H1 (cell line): ENCODE results near the gene MNX1. TPM values are rescaled to one million over a fixed set of nuclear protein-coding genes. Genes with fewer than 3 reads are reported as not detected.

Source experiments
- CTCF ChIA-PET: fragments of 300-600 bp; sonication (Branson Sonifier 250); formaldehyde crosslinking; loops from one replicate; lab custom pipeline; 2021; ENCODE audit not compliant: partially characterized antibody; lab: Charles Lee
- POLR2A ChIA-PET: fragments of 300-600 bp; sonication (Branson Sonifier 250); formaldehyde crosslinking; loops from one replicate; lab custom pipeline; 2021; ENCODE audit warnings: inconsistent platforms; ENCODE audit not compliant: partially characterized antibody; lab: Charles Lee
- DNase-seq, 2 experiments: peaks; one replicate each; pipeline versions ENCODE4 v3.0.0 to v3.0.0-alpha.2; 2010 to 2022; ENCODE audit warnings: low spot score in 2 of 2, low read depth in 1 of 2, mixed read lengths in 1 of 2
- FAIRE-seq: peaks from 2 replicates; lab custom pipeline; 2011; peaks lifted over from hg19 to GRCh38; lab: Jason Lieb, UNC
- H2AFZ ChIP-seq: 2 replicates; pipeline ENCODE4 v1.8.1; 2012; ENCODE audit warnings: low read length, inconsistent platforms
- H2AK5ac ChIP-seq: 2 replicates; pipeline ENCODE4 v1.6.1; 2013; ENCODE audit warnings: low read depth, low read length
- H2BK120ac ChIP-seq: replicated peaks from 2 replicates; pipeline ENCODE3; 2013; ENCODE audit warnings: low read depth, low read length, inconsistent platforms
- H2BK12ac ChIP-seq: 2 replicates; pipeline ENCODE4 v1.6.1; 2013; ENCODE audit warnings: low read depth, low read length
- H2BK15ac ChIP-seq: 2 replicates; pipeline ENCODE4 v1.6.1; 2013; ENCODE audit warnings: low read length
- H2BK20ac ChIP-seq: 2 replicates; pipeline ENCODE4 v1.6.1; 2013; ENCODE audit warnings: low read length
- H2BK5ac ChIP-seq: 2 replicates; pipeline ENCODE4 v1.6.1; 2013; ENCODE audit warnings: low read depth, low read length
- H3K14ac ChIP-seq: 2 replicates; pipeline ENCODE4 v1.6.1; 2013; ENCODE audit warnings: inconsistent platforms; ENCODE audit not compliant: insufficient read length
- H3K18ac ChIP-seq: 2 replicates; pipeline ENCODE4 v1.6.1; 2013; ENCODE audit warnings: low read length; ENCODE audit errors: extremely low read depth
- H3K23ac ChIP-seq: 2 replicates; pipeline ENCODE4 v1.6.1; 2013; ENCODE audit warnings: inconsistent platforms; ENCODE audit not compliant: insufficient read length
- H3K23me2 ChIP-seq: 2 replicates; pipeline ENCODE4 v1.6.1; 2013; ENCODE audit warnings: low read depth, low read length
- H3K27ac ChIP-seq: 2 replicates; pipeline ENCODE4 v1.6.1; 2011; ENCODE audit warnings: low read depth, low read length, inconsistent platforms
- H3K27me3 ChIP-seq, 4 experiments: replicated peaks in 1 of 4; 1 replicate in 1 of 4; 2 replicates in 3 of 4; pipeline versions ENCODE4 v1.6.1 to v1.8.1; 2011 to 2013; ENCODE audit warnings: low read length in 3 of 4, mild to moderate bottlenecking in 3 of 4, inconsistent platforms in 2 of 4, mixed read lengths in 2 of 4, moderate library complexity in 1 of 4; ENCODE audit not compliant: control insufficient read depth in 3 of 4, insufficient read depth in 3 of 4; ENCODE audit errors: extremely low read depth in 1 of 4
- H3K36me3 ChIP-seq, 4 experiments: 2 replicates each; pipeline versions ENCODE4 v1.6.1 to v1.8.1; 2011 to 2013; ENCODE audit warnings: mild to moderate bottlenecking in 4 of 4, low read length in 3 of 4, moderate library complexity in 2 of 4, control low read depth in 1 of 4, inconsistent platforms in 1 of 4; ENCODE audit not compliant: insufficient read depth in 4 of 4, control insufficient read depth in 2 of 4
- H3K4ac ChIP-seq: replicated peaks from 2 replicates; pipeline ENCODE3; 2013; ENCODE audit warnings: low read length, low read depth, mixed read lengths, inconsistent platforms; ENCODE audit not compliant: insufficient read length
- H3K4me1 ChIP-seq, 4 experiments: replicated peaks in 1 of 4; 1 replicate in 1 of 4; 2 replicates in 3 of 4; pipeline versions ENCODE4 v1.6.1 to v1.8.1; 2011 to 2013; ENCODE audit warnings: low read length in 3 of 4, inconsistent platforms in 2 of 4, mixed read lengths in 1 of 4; ENCODE audit not compliant: insufficient read depth in 4 of 4, control insufficient read depth in 3 of 4
- H3K4me2 ChIP-seq, 2 experiments: 2 replicates each; pipeline versions ENCODE4 v1.6.1 to v1.8.1; 2011 to 2013; ENCODE audit warnings: low read depth in 2 of 2, low read length in 2 of 2, control low read depth in 1 of 2, inconsistent platforms in 1 of 2, mild to moderate bottlenecking in 1 of 2; ENCODE audit not compliant: insufficient read depth in 1 of 2
- H3K4me3 ChIP-seq, 4 experiments: fragments of 200-600, 300-600 bp in 1 of 4; sonication (generic), shearing (Covaris generic), sonication (Bioruptor Twin) in 1 of 4; 2 replicates each; pipeline versions ENCODE4 v1.5.1 to v1.8.1; 2011 to 2016; ENCODE audit warnings: low read length in 4 of 4, low read depth in 3 of 4, control low read depth in 2 of 4, inconsistent platforms in 2 of 4, mild to moderate bottlenecking in 2 of 4, mixed read lengths in 1 of 4, moderate library complexity in 1 of 4; ENCODE audit not compliant: insufficient read depth in 2 of 4; ENCODE audit errors: extremely low read depth in 1 of 4
- H3K56ac ChIP-seq: replicated peaks from 2 replicates; pipeline ENCODE3; 2013; ENCODE audit warnings: low read depth, mild to moderate bottlenecking, mixed read lengths, low read length, inconsistent platforms; ENCODE audit not compliant: insufficient read length
- H3K79me1 ChIP-seq: 2 replicates; pipeline ENCODE4 v1.6.1; 2013; ENCODE audit warnings: low read depth, low read length, control low read depth
- H3K79me2 ChIP-seq, 2 experiments: 2 replicates each; pipeline versions ENCODE4 v1.6.1 to v1.8.1; 2012 to 2013; ENCODE audit warnings: low read length in 2 of 2, mild to moderate bottlenecking in 2 of 2, inconsistent platforms in 1 of 2; ENCODE audit not compliant: insufficient read depth in 2 of 2, control insufficient read depth in 1 of 2
- H3K9ac ChIP-seq, 4 experiments: replicated peaks in 1 of 4; 1 replicate in 1 of 4; 2 replicates in 3 of 4; pipeline versions ENCODE4 v1.6.1 to v1.8.1; 2011 to 2013; ENCODE audit warnings: low read depth in 3 of 4, low read length in 3 of 4, control low read depth in 2 of 4, mild to moderate bottlenecking in 2 of 4, moderate library complexity in 2 of 4, inconsistent platforms in 1 of 4; ENCODE audit errors: extremely low read depth in 1 of 4
- H3K9me3 ChIP-seq, 2 experiments: 2 replicates each; pipeline versions ENCODE4 v1.6.1 to v1.8.1; 2012 to 2013; ENCODE audit warnings: mild to moderate bottlenecking in 2 of 2, moderate library complexity in 2 of 2, control low read depth in 1 of 2, inconsistent platforms in 1 of 2, low read depth in 1 of 2, low read length in 1 of 2, mixed read lengths in 1 of 2; ENCODE audit not compliant: insufficient read depth in 2 of 2
- H4K20me1 ChIP-seq, 2 experiments: replicated peaks in 1 of 2; 2 replicates each; pipeline versions ENCODE3 to v1.8.1; 2011 to 2013; ENCODE audit warnings: inconsistent platforms in 2 of 2, low read length in 2 of 2, mild to moderate bottlenecking in 1 of 2; ENCODE audit not compliant: insufficient read depth in 2 of 2, control insufficient read depth in 1 of 2
- H4K5ac ChIP-seq: 2 replicates; pipeline ENCODE4 v1.6.1; 2013; ENCODE audit warnings: low read length, low read depth, mixed read lengths, inconsistent platforms; ENCODE audit not compliant: insufficient read length
- H4K8ac ChIP-seq: 2 replicates; pipeline ENCODE4 v1.8.0; 2013; ENCODE audit warnings: mild to moderate bottlenecking, moderate library complexity, low read length, inconsistent platforms; ENCODE audit not compliant: insufficient read depth; ENCODE audit errors: extremely low read depth
- H4K91ac ChIP-seq: replicated peaks from 2 replicates; pipeline ENCODE3; 2013; ENCODE audit warnings: low read length, mixed read lengths, inconsistent platforms; ENCODE audit not compliant: insufficient read length
- BRCA1 ChIP-seq: IDR thresholded peaks from 2 replicates; pipeline ENCODE4 v1.6.1; 2012; ENCODE audit warnings: low read depth, low read length, improper control_type of control experiment
- CBX5 ChIP-seq: fragments of 300-800, 300-1000 bp; sonication (generic); IDR thresholded peaks from 2 replicates; pipeline ENCODE4 v1.7.1; 2016; ENCODE audit warnings: antibody characterized with exemption, low read length, low read depth
- CREB1 ChIP-seq: IDR thresholded peaks from 2 replicates; pipeline ENCODE4 v1.6.1; 2012; ENCODE audit warnings: inconsistent platforms
- EP300 ChIP-seq, 2 experiments: IDR thresholded peaks; 1 replicate in 1 of 2; 2 replicates in 1 of 2; pipeline ENCODE4 v1.6.1; 2011 to 2012; ENCODE audit warnings: low read depth in 2 of 2, low read length in 2 of 2, mild to moderate bottlenecking in 2 of 2, borderline replicate concordance in 1 of 2, inconsistent platforms in 1 of 2, moderate library complexity in 1 of 2
- GABPA ChIP-seq: IDR thresholded peaks from 2 replicates; pipeline ENCODE4 v1.6.1; 2011; ENCODE audit warnings: mild to moderate bottlenecking, low read length, moderate library complexity, borderline replicate concordance; ENCODE audit not compliant: insufficient read depth
- HDAC2 ChIP-seq, 2 experiments: fragments of 300-600 bp in 1 of 2; sonication (generic) in 1 of 2; IDR thresholded peaks; 2 replicates each; pipeline ENCODE4 v1.6.1; 2011 to 2012; ENCODE audit warnings: low read depth in 2 of 2, low read length in 2 of 2, mild to moderate bottlenecking in 2 of 2, moderate library complexity in 2 of 2, borderline replicate concordance in 1 of 2, inconsistent platforms in 1 of 2
- JUND ChIP-seq: IDR thresholded peaks from 2 replicates; pipeline ENCODE4 v1.6.1; 2011; ENCODE audit warnings: mild to moderate bottlenecking, improper control_type of control experiment, low read length
- KDM4A ChIP-seq: IDR thresholded peaks from one replicate; pipeline ENCODE4 v1.7.1; 2012; ENCODE audit warnings: low read depth, mild to moderate bottlenecking, moderate library complexity, low read length, inconsistent platforms; ENCODE audit not compliant: severe bottlenecking
- MAFK ChIP-seq: IDR thresholded peaks from 2 replicates; pipeline ENCODE4 v1.6.1; 2012; ENCODE audit warnings: low read depth, mild to moderate bottlenecking, improper control_type of control experiment, low read length
- NRF1 ChIP-seq: IDR thresholded peaks from 2 replicates; pipeline ENCODE4 v1.6.1; 2011; ENCODE audit warnings: mild to moderate bottlenecking, low read depth, low read length, improper control_type of control experiment
- RFX5 ChIP-seq: IDR thresholded peaks from 2 replicates; pipeline ENCODE4 v1.6.1; 2011; ENCODE audit warnings: low read depth, low read length, improper control_type of control experiment, borderline replicate concordance
- WGBS, 2 experiments: shearing (Covaris generic) in 1 of 2; methylation state at CpG; one replicate each; pipeline versions ENCODE4 v1.1.6 to v1.1.7; 2013 to 2015; ENCODE audit warnings: low lambda C conversion rate in 2 of 2, mixed read lengths in 2 of 2, inconsistent platforms in 1 of 2, low coverage in 1 of 2, missing lambda C conversion rate in 1 of 2; ENCODE audit not compliant: insufficient replicate concordance in 2 of 2, insufficient coverage in 1 of 2, insufficient read length in 1 of 2; ENCODE audit errors: extremely low coverage in 1 of 2, missing lambda C conversion rate in 1 of 2; 5-methylcytosine and 5-hydroxymethylcytosine counted together
- polyA plus RNA-seq, 7 experiments: library from polyadenylated mRNA; depleted of rRNA in 3 of 7; stranded (reverse) in 5 of 7; unstranded in 2 of 7; fragments of >200 nt in 5 of 7; fragments of 200-250 nt in 2 of 7; gene quantifications; 1 replicate in 5 of 7; 2 replicates in 1 of 7; 4 replicates in 1 of 7; pipeline versions ENCODE4 v1.2.1 to v1.2.3, GENCODE V29; 2011 to 2013; ENCODE audit warnings: missing spikeins in 2 of 7, mixed read lengths in 2 of 7
- total RNA-seq: library from RNA; stranded (reverse); fragmentation: NEBNext Ultra II Directional; extraction: Animal tissue kit (Norgen Biotek cat#: 25700); gene quantifications from 2 replicates; pipeline ENCODE4 v1.2.1, GENCODE V29; 2021
- TF ChIP-seq, protein P1 (sequence below): IDR thresholded peaks from 2 replicates; pipeline ENCODE4 v1.6.1; 2012; ENCODE audit warnings: low read length, inconsistent platforms

Gene MNX1
- total and polyA plus RNA-seq, 2 of the 8 experiments (the other 6 are each of a cell fraction or from before 2014, with no cell fraction given) = 0.39 TPM; not detected in 1

DNA sequence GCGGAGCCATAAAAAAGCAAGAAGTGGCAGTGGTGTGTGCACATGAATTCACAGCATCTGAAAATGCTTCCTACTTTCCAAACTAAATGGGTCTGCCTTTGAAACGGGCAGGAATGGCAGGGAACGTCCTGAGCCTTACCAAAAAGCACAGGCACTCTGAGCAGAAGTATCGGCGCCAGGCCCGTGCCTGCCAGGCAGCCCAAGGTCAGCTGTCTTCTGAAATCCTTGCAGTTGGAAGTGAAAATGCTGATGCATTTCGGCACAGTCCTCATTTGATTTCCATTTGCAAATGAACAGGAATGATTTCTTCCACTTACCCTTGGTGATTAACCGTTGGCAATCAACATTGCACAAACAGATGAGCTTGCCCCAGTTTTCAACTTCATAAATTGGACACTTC lies 47.6 kb upstream of the MNX1 start:
- H4K8ac ChIP-seq = no peak overlapping the region
- TF ChIP-seq JUND (no peak), CREB1 (no peak), NRF1 (no peak), CBX5 (no peak), EP300 (IDR thresholded peaks at IDR 0.05; ENCODE audit: borderline replicate concordance in 1 of 2, low read depth in 2 of 2, low read length in 2 of 2) (no peak), MAFK (no peak), KDM4A (no peak), BRCA1 (no peak), GABPA (no peak), HDAC2 (IDR thresholded peaks at IDR 0.05; ENCODE audit: borderline replicate concordance in 1 of 2, low read depth in 2 of 2, low read length in 2 of 2) (no peak), RFX5 (no peak)
- TF ChIP-seq, protein P1, sequence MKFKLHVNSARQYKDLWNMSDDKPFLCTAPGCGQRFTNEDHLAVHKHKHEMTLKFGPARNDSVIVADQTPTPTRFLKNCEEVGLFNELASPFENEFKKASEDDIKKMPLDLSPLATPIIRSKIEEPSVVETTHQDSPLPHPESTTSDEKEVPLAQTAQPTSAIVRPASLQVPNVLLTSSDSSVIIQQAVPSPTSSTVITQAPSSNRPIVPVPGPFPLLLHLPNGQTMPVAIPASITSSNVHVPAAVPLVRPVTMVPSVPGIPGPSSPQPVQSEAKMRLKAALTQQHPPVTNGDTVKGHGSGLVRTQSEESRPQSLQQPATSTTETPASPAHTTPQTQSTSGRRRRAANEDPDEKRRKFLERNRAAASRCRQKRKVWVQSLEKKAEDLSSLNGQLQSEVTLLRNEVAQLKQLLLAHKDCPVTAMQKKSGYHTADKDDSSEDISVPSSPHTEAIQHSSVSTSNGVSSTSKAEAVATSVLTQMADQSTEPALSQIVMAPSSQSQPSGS = no peak

More for the DNA sequence above, 47.6 kb upstream of the MNX1 start:
- H3K9ac ChIP-seq = no peak overlapping the region
- no peak overlapping the region for H3K4me2 ChIP-seq
- H3K27me3 ChIP-seq = no peaks in the 10 kb centered on the region
- H3K4me3 ChIP-seq = no peak overlapping the region
- no peaks in the 10 kb centered on the region for H3K79me1 ChIP-seq
- H3K36me3 ChIP-seq = no peaks in the 10 kb centered on the region
- no peak overlapping the region for H2BK20ac ChIP-seq
- POLR2A ChIA-PET = no interaction called here
- H3K18ac ChIP-seq = no peak overlapping the region
- H2BK5ac ChIP-seq = no peak overlapping the region
- DNase-seq (no peak), FAIRE-seq (no peak)
- H2AK5ac ChIP-seq = no peak overlapping the region
- no peaks in the 10 kb centered on the region for H3K23me2 ChIP-seq
- CTCF ChIA-PET = interaction anchor here (0.9 to 1.0 kb wide), 2 partner anchors 8 to 1713 kb away, joined by 3 read pairs; no protein-coding TSS in a partner anchor
- H3K9me3 ChIP-seq = 0 out of 4 replicates have a peak, but pooled peaks cover 0 to 2% of the 10 kb centered on the region in 2 experiments
- H2BK120ac ChIP-seq = no peak overlapping the region
- H3K4me1 ChIP-seq = no peaks in the 10 kb centered on the region; a peak in 1 of 7 replicates
- H3K4ac ChIP-seq = no peak overlapping the region
- no peak overlapping the region for H3K23ac ChIP-seq
- H3K14ac ChIP-seq = no peak overlapping the region
- H2AFZ ChIP-seq = no peak overlapping the region
- 89% methylated on average over 8 of the region's 8 CpGs; no CpG with 5 or more reads in 1 of the 2 experiments for WGBS, 2 experiments
- H3K79me2 ChIP-seq = no peaks in the 10 kb centered on the region
- no peaks in the 10 kb centered on the region for H4K20me1 ChIP-seq
- no peak overlapping the region for H2BK12ac ChIP-seq
- H3K27ac ChIP-seq = no peak overlapping the region
- no peak overlapping the region for H4K91ac ChIP-seq
- no peak overlapping the region for H3K56ac ChIP-seq
- H2BK15ac ChIP-seq = no peak overlapping the region
- H4K5ac ChIP-seq = no peak overlapping the region
